IMR-90 (cell line): ENCODE data around the gene DCLK1. TPM values are rescaled to one million over a fixed set of nuclear protein-coding genes. Genes with fewer than 3 reads are reported as not detected.

Experiments used
- ATAC-seq: fragments of 200-7000 bp; cut with Tn5 transposase; 2 replicates; pipeline ENCODE4 v1.9.1; 2020; ENCODE audit warnings: low read depth, mild to moderate bottlenecking, moderate library complexity
- BruUV-seq: library from RNA; stranded (reverse); fragments of 400-500 nt; replicated peaks from 2 replicates; lab custom pipeline; 2021; lab: Mats Ljungman, UMichigan
- CTCF ChIA-PET: fragments of 300-600 bp; formaldehyde crosslinking; extraction: SDS; loops from one replicate; lab custom pipeline; 2021; ENCODE audit warnings: antibody characterized with exemption; lab: Yijun Ruan, JAX
- POLR2A ChIA-PET: fragments of 300-600 bp; sonication (Branson Sonifier 250); formaldehyde crosslinking; loops from one replicate; lab custom pipeline; 2022; ENCODE audit warnings: antibody characterized with exemption; ENCODE audit not compliant: unreplicated experiment; lab: Charles Lee
- DNase-seq: peaks from one replicate; pipeline ENCODE4 v3.0.0; 2013
- H2AFZ ChIP-seq: replicated peaks from 2 replicates; pipeline ENCODE3; 2013; ENCODE audit warnings: low read length, mild to moderate bottlenecking; ENCODE audit not compliant: poor library complexity
- H2AK5ac ChIP-seq: 2 replicates; pipeline ENCODE4 v1.6.1; 2013; ENCODE audit warnings: low read depth, low read length, inconsistent platforms
- H2AK9ac ChIP-seq: replicated peaks from 2 replicates; pipeline ENCODE3; 2013; ENCODE audit warnings: mild to moderate bottlenecking, low read depth, low read length, moderate library complexity; ENCODE audit not compliant: poor library complexity
- H2BK120ac ChIP-seq: 2 replicates; pipeline ENCODE4 v1.6.1; 2013; ENCODE audit warnings: low read depth, low read length, inconsistent platforms
- H2BK15ac ChIP-seq: 3 replicates; pipeline ENCODE4 v1.6.1; 2013; ENCODE audit warnings: low read depth, low read length, inconsistent platforms
- H2BK20ac ChIP-seq: 2 replicates; pipeline ENCODE4 v1.6.1; 2013; ENCODE audit warnings: low read depth, mild to moderate bottlenecking, inconsistent platforms, low read length, moderate library complexity
- H2BK5ac ChIP-seq: 2 replicates; pipeline ENCODE4 v1.6.1; 2013; ENCODE audit warnings: mild to moderate bottlenecking, low read depth, low read length, inconsistent platforms; ENCODE audit not compliant: poor library complexity, severe bottlenecking
- H3K14ac ChIP-seq: replicated peaks from 2 replicates; pipeline ENCODE4 v1.6.1; 2013; ENCODE audit warnings: low read depth, low read length, inconsistent platforms
- H3K18ac ChIP-seq: 2 replicates; pipeline ENCODE4 v1.6.1; 2013; ENCODE audit warnings: low read depth, low read length, control low read depth
- H3K23ac ChIP-seq: 2 replicates; pipeline ENCODE4 v1.6.1; 2013; ENCODE audit warnings: low read depth, low read length, inconsistent platforms
- H3K27ac ChIP-seq: 2 replicates; pipeline ENCODE4 v1.5.1; 2013; ENCODE audit warnings: mild to moderate bottlenecking, control low read depth, low read length; ENCODE audit not compliant: insufficient read depth
- H3K27me3 ChIP-seq: 2 replicates; pipeline ENCODE4 v1.6.1; 2013; ENCODE audit warnings: low read length; ENCODE audit not compliant: control insufficient read depth, insufficient read depth
- H3K36me3 ChIP-seq: 2 replicates; pipeline ENCODE4 v1.6.1; 2013; ENCODE audit warnings: low read length, mixed read lengths; ENCODE audit not compliant: control insufficient read depth, insufficient read depth
- H3K4ac ChIP-seq: 2 replicates; pipeline ENCODE4 v1.6.1; 2013; ENCODE audit warnings: low read depth, low read length, inconsistent platforms
- H3K4me1 ChIP-seq: 2 replicates; pipeline ENCODE4 v1.6.1; 2013; ENCODE audit warnings: low read length, mixed read lengths; ENCODE audit not compliant: control insufficient read depth, insufficient read depth
- H3K4me2 ChIP-seq: 2 replicates; pipeline ENCODE4 v1.6.1; 2013; ENCODE audit warnings: low read depth, mild to moderate bottlenecking, control low read depth, low read length, moderate library complexity
- H3K4me3 ChIP-seq: 2 replicates; pipeline ENCODE4 v1.5.1; 2013; ENCODE audit warnings: low read depth, mild to moderate bottlenecking, control low read depth, low read length, moderate library complexity; ENCODE audit not compliant: insufficient read depth
- H3K56ac ChIP-seq: 2 replicates; pipeline ENCODE4 v1.6.1; 2013; ENCODE audit warnings: low read length, inconsistent platforms; ENCODE audit not compliant: insufficient read depth; ENCODE audit errors: extremely low read depth
- H3K79me1 ChIP-seq, 2 experiments: 2 replicates each; pipeline ENCODE4 v1.6.1; 2013; ENCODE audit warnings: low read length in 2 of 2, inconsistent platforms in 1 of 2, low read depth in 1 of 2
- H3K9ac ChIP-seq: 2 replicates; pipeline ENCODE4 v1.6.1; 2013; ENCODE audit warnings: low read depth, low read length, control low read depth
- H3K9me1 ChIP-seq: 2 replicates; pipeline ENCODE4 v1.6.1; 2013; ENCODE audit warnings: low read length, inconsistent platforms; ENCODE audit not compliant: insufficient read depth
- H3K9me3 ChIP-seq: 2 replicates; pipeline ENCODE4 v1.6.1; 2013; ENCODE audit warnings: low read length; ENCODE audit not compliant: control insufficient read depth, insufficient read depth
- H4K20me1 ChIP-seq: 2 replicates; pipeline ENCODE4 v1.6.1; 2013; ENCODE audit warnings: low read length, inconsistent platforms; ENCODE audit not compliant: insufficient read depth
- H4K5ac ChIP-seq: 2 replicates; pipeline ENCODE4 v1.6.1; 2013; ENCODE audit warnings: mild to moderate bottlenecking, low read depth, low read length, control low read depth
- H4K8ac ChIP-seq, 2 experiments: 2 replicates each; pipeline ENCODE4 v1.6.1; 2013; ENCODE audit warnings: low read depth in 2 of 2, low read length in 2 of 2, control low read depth in 1 of 2, inconsistent platforms in 1 of 2
- H4K91ac ChIP-seq: 2 replicates; pipeline ENCODE4 v1.6.1; 2013; ENCODE audit warnings: low read depth, low read length, inconsistent platforms; ENCODE audit not compliant: insufficient read depth
- BHLHE40 ChIP-seq: fragments of 150-350 bp; IDR thresholded peaks from 2 replicates; pipeline ENCODE4 v1.6.1; 2016; ENCODE audit warnings: mild to moderate bottlenecking, low read depth, low read length
- CEBPB ChIP-seq: IDR thresholded peaks from 2 replicates; pipeline ENCODE4 v1.6.1; 2012; ENCODE audit warnings: low read depth, low read length, improper control_type of control experiment
- CTCF ChIP-seq: conservative IDR thresholded peaks from 2 replicates; pipeline ENCODE4 v1.5.1; 2012; ENCODE audit warnings: mild to moderate bottlenecking, low read depth, low read length, improper control_type of control experiment
- ELK1 ChIP-seq: fragments of 150-350 bp; IDR thresholded peaks from 2 replicates; pipeline ENCODE4 v1.6.1; 2016; ENCODE audit warnings: low read depth, mild to moderate bottlenecking, low read length, moderate library complexity, borderline replicate concordance
- FOS ChIP-seq: fragments of 150-350 bp; IDR thresholded peaks from 2 replicates; pipeline ENCODE4 v1.6.1; 2016; ENCODE audit warnings: low read depth, low read length
- MXI1 ChIP-seq: IDR thresholded peaks from 2 replicates; pipeline ENCODE4 v1.6.1; 2012; ENCODE audit warnings: low read depth, mild to moderate bottlenecking, low read length, moderate library complexity, borderline replicate concordance
- NFE2L2 ChIP-seq: fragments of 150-350 bp; IDR thresholded peaks from 2 replicates; pipeline ENCODE4 v1.6.1; 2016; ENCODE audit warnings: low read depth, mild to moderate bottlenecking, low read length
- POLR2A ChIP-seq: IDR thresholded peaks from 2 replicates; pipeline ENCODE4 v1.6.1; 2012; ENCODE audit warnings: mild to moderate bottlenecking, low read depth, low read length
- RAD21 ChIP-seq: IDR thresholded peaks from 2 replicates; pipeline ENCODE4 v1.6.1; 2012; ENCODE audit warnings: low read length, improper control_type of control experiment
- RCOR1 ChIP-seq: IDR thresholded peaks from 2 replicates; pipeline ENCODE4 v1.6.1; 2012; ENCODE audit warnings: mild to moderate bottlenecking, low read length, improper control_type of control experiment; ENCODE audit not compliant: insufficient replicate concordance
- USF2 ChIP-seq: fragments of 150-350 bp; IDR thresholded peaks from 2 replicates; pipeline ENCODE4 v1.6.1; 2017; ENCODE audit warnings: mild to moderate bottlenecking, antibody characterized with exemption, low read length, low read depth
- WGBS, 2 experiments: methylation state at CpG; one replicate each; pipeline versions ENCODE4 v1.1.5 to v1.1.7; 2013; ENCODE audit warnings: missing lambda C conversion rate in 2 of 2; ENCODE audit not compliant: insufficient read length in 1 of 2; ENCODE audit errors: extremely low coverage in 2 of 2; 5-methylcytosine and 5-hydroxymethylcytosine counted together
- dilution Hi-C: fragments of 300-500 bp; cut with HindIII; formaldehyde crosslinking; loops from one replicate; pipeline ENCODE4 v1.14.3; 2018; ENCODE audit warnings: low sequenced_read_pairs; ENCODE audit not compliant: unreplicated experiment
- in situ Hi-C: fragments of 300-500 bp; cut with MboI; formaldehyde crosslinking; loops from 3 replicates; pipeline ENCODE4 v1.14.3; 2019; ENCODE audit warnings: low sequenced_read_pairs, inconsistent platforms, mixed read lengths
- intact Hi-C: fragments of 100-400 bp; cut with micrococcal nuclease; formaldehyde crosslinking; loops from 2 replicates; pipeline ENCODE4 v1.10.0; 2022
- polyA plus RNA-seq, 3 experiments: library from polyadenylated mRNA; depleted of rRNA; stranded (reverse); fragments of >200 nt; gene quantifications; 2 replicates each; pipeline ENCODE4 v1.2.3, GENCODE V29; 2012; ENCODE audit warnings: low replicate concordance in 1 of 3
- total RNA-seq: library from RNA; depleted of rRNA; stranded (reverse); fragments of >200 nt; gene quantifications from 2 replicates; pipeline ENCODE4 v1.2.3, GENCODE V29; 2012

The DCLK1 gene
- total and polyA plus RNA-seq, 2 of the 4 experiments (the other 2 are of a cell fraction): under 0.01 to 0.02 TPM

GRCh38 chr13:36090592-36090991 lies 40.6 kb downstream of the DCLK1 start:
- H3K4me2 ChIP-seq: no peak overlapping the region
- no peaks in the 10 kb centered on the region for H3K4me1 ChIP-seq
- H2BK20ac ChIP-seq: no peak overlapping the region
- 69% methylated on average over 7 of the region's 7 CpGs; no CpG with 5 or more reads in 1 of the 2 experiments for WGBS, 2 experiments
- H4K8ac ChIP-seq: no peak overlapping the region
- no peak overlapping the region for H3K18ac ChIP-seq
- no peaks in the 10 kb centered on the region for H3K79me1 ChIP-seq
- dilution Hi-C loops: no loop called here
- H2AK9ac ChIP-seq: no peak overlapping the region
- H3K56ac ChIP-seq: no peak overlapping the region
- no peaks in the 10 kb centered on the region for H3K9me3 ChIP-seq
- no peaks in the 10 kb centered on the region for H3K9me1 ChIP-seq
- H2BK5ac ChIP-seq: no peak overlapping the region
- no peak overlapping the region for H4K91ac ChIP-seq
- no peaks in the 10 kb centered on the region for H3K36me3 ChIP-seq
- ChIA-PET POLR2A (no interaction called here), CTCF (no interaction called here)
- no peak overlapping the region for H3K4me3 ChIP-seq
- no peak overlapping the region for H2BK120ac ChIP-seq
- BruUV-seq: no TSS peak
- H3K23ac ChIP-seq: no peak overlapping the region
- in situ Hi-C loops: loop anchor here (10.0 kb wide), 1 partner anchor 56 kb away; no protein-coding TSS in a partner anchor
- no peak overlapping the region for H3K9ac ChIP-seq
- TF ChIP-seq RAD21 (no peak), POLR2A (no peak), CTCF (no peak), NFE2L2 (no peak), RCOR1 (no peak), MXI1 (no peak), ELK1 (no peak), USF2 (no peak), CEBPB (no peak), BHLHE40 (no peak), FOS (no peak)
- ATAC-seq (no peak), DNase-seq (no peak)
- H3K27me3 ChIP-seq: no peaks in the 10 kb centered on the region
- intact Hi-C loops: no loop called here
- no peak overlapping the region for H2BK15ac ChIP-seq
- no peak overlapping the region for H2AFZ ChIP-seq
- no peak overlapping the region for H3K27ac ChIP-seq
- no peak overlapping the region for H4K5ac ChIP-seq
- H2AK5ac ChIP-seq: no peak overlapping the region
- no peaks in the 10 kb centered on the region for H4K20me1 ChIP-seq
- no peak overlapping the region for H3K4ac ChIP-seq
- H3K14ac ChIP-seq: no peak overlapping the region
